Activated CD8-positive, alpha-beta memory T cell treated with anti-CD3 and anti-CD28 coated beads for 1 hour (primary cell): Measurements from ENCODE around the gene REEP5.

Experiments
- DNase-seq, 2 donors: peaks; one replicate each; pipeline ENCODE4 v3.0.0-alpha.2; 2020; ENCODE audit warnings: low read depth in 1 of 2; ENCODE audit errors: extremely low read depth in 1 of 2

Gene REEP5

DNA sequence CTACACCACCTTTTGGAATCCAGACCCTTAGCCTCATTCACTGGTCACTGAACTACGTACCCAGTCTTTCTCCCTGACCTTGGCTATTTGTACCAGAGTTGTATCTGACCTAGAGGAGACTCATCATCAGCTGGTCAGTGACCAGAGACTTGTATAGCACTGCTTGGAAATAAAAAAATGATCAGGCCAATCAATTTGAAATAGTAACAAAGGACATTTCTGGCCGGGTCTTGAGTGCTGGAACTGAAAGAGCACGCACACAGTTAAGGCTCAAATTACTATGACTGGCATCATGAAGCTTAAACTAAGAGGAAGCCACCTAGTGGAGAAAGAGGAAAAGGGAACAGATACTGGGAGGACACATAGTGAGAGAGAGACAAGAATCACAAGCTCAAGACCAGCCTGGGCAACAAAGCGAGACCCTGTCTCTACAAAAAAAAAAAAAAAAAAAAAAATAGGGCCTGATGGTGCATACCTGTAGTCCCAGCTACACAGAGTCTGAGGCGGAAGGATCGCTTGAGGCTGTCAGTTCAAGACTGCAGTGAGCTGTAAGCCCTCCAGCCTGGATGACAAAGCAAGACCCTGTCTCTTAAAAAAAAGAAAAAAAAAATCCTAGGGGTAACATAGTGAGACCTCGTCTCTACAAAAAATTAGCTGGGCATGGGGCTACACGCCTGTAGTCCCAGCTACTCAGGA is 73.8 kb downstream of the REEP5 start:
- no peak for DNase-seq

DNA sequence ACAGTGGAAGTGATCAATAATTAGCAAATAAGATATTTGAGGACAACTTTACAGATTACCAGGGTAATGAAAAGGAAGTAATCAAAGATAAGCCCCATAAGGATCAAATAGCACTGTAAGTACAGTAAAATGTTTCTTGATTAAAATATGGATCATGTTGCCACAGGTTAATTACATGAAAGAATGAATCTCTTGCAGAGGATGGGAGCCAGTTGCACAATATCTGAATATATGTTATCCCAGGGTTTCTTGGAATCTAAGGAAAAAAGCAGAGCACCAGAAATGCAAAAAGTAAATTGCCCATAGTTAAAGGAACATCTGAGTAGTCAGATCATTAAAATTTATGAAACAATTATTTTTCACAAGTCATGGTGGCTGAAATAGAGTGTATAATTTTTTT is 74.7 kb downstream of the REEP5 start:
- DNase-seq: no peak

DNA sequence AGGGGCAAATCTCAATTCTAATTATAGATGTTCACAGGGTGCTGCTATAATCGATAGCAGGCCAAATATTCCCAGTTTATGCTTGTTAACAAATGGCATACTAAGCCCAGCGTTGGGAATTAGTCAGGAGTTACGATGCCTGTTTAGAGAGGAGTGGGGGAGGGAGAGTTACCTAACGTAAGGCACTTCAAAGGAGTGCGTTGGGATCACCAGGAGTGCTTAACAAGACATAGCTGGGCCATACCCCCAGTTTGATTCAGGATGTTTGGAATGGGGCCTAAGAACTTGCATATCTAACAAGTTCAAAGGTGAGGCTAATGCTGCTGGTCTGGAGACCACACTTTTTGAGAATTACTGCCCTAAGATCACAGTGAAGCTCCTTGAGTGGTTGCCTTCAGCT is 75.5 kb downstream of the REEP5 start:
- DNase-seq: no peak

DNA sequence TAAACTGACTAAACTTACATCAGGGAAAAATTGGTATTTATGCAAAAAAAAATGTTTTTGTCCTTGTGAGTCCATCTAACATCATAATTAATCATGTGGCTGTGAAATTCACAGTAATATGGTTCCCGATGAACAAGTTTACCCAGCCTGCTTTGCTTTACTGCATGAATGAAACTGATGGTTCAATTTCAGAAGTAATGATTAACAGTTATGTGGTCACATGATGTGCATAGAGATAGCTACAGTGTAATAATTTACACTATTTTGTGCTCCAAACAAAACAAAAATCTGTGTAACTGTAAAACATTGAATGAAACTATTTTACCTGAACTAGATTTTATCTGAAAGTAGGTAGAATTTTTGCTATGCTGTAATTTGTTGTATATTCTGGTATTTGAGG is 77.5 kb downstream of the REEP5 start:
- DNase-seq: no peak

DNA sequence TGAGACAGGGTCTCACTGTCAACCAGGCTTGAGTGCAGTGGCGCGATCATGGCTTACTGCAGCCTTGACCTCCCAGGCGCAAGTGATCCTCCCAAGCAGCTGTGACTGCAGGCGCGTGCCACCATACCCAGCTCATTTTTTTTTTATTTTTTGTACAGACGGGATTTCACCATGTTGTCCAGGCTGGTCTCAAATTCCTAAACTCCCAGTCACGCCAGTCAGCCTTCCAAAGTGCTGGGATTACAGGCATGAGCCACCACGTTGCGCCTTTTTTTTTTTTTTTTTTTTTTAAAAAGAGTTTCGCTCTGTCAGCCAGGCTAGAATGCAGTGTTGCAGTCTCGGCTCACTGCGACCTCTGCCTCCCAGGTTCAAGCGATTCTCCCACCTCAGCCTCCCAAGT is 88.1 kb downstream of the REEP5 start:
- no peak for DNase-seq

DNA sequence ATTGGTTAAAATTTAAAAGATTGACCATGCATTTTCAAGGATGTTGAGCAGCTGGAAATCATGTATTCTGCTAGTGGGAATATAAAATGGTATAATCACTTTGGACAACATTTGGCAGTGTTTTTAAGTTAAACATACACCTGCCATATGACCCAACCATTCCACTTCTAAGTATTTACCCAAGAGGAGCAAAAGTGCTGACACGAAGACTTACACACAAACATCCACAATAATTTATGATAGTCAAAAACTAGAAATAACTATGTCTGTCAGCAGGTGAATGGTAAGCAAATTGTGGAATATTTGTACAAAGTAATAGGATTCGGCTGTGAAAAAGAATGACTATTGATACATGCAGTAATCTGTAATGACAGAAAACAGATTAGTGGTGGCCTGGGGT is 91.6 kb downstream of the REEP5 start:
- DNase-seq: no peak
